Measurements from ENCODE around the gene MYH7B. TPM values are rescaled to one million over a fixed set of nuclear protein-coding genes. Genes with fewer than 3 reads are reported as not detected.

MYH7B gene
- total RNA-seq, 2 experiments from 2014 or later, result 0.04 to 0.27 TPM

DNA sequence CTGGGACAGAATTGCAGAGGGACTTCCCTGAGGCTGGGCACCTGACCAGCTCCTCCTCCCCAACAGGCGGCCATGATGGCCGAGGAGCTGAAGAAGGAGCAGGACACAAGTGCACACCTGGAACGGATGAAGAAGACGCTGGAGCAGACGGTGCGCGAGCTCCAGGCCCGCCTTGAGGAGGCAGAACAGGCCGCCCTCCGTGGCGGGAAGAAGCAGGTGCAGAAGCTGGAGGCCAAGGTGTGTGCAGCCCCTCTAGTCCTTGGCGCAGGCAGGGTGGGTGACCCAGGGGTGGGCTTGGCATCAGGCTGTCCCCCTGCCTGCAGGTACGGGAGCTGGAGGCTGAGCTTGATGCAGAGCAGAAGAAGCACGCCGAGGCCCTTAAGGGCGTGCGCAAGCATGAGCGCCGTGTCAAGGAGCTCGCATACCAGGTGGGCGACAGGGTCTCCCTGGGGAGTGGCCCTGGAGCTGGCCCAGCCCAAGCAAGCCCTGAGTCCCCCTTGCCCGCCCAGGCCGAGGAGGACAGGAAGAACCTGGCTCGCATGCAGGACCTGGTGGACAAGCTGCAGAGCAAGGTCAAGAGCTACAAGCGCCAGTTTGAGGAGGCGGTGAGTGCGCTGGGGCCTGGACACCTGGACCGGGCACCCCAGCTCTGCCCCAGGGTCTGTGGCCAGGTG, 45.4 kb downstream of the MYH7B start:
- POLR2A ChIA-PET, result no interaction called here
- no peaks in the 10 kb centered on the region for H3K4me1 Mint-ChIP-seq
- H3K4me3 Mint-ChIP-seq, result no peak overlapping the region
- H3K9me3 Mint-ChIP-seq, result no peaks in the 10 kb centered on the region
- DNase-seq, result no peak
- no peaks in the 10 kb centered on the region for H3K27me3 Mint-ChIP-seq
- H3K36me3 Mint-ChIP-seq (ENCODE audit: low read depth), result peaks cover 22% of the 10 kb centered on the region
- H3K27ac Mint-ChIP-seq, result no peak overlapping the region
- CTCF ChIA-PET, result interaction anchor here (0.7 to 3.0 kb wide), 5 partner anchors 10 to 122 kb away, joined by 3 to 11 read pairs (median 4); no protein-coding TSS in a partner anchor

DNA sequence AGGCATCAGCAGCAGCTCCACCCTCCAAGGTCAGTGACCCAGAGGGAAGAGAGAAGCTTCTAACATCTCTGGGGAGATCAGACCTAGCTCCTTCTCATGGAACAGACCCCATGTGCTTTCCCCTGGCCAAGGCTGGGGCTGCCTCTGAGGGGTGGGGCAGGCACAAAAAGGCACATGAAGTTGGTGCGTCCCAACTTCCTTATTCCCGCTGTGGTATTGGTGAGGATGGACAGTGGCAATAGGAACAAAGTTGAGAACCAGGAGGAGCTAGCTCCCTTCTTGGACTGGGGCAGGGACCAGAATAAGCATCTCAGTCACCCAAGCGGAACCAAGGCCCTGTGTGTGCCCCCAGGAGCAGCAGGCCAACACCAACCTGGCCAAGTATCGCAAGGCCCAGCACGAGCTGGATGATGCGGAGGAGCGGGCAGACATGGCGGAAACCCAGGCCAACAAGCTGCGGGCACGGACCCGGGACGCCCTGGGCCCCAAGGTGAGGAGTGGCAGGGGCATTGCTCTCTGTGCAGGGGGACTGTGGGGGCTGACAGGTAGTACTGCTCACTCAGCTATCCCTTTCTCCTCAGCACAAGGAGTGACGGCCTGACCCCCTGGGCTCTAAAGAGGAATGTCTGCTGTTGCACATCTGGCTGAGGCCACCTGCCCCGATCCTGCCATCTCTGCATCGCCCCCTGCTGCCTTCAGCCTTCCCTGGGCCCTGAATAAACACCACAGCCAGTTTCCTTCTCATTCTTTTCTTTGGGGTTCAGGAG, 46.1 kb downstream of the MYH7B start:
- H3K36me3 Mint-ChIP-seq (ENCODE audit: low read depth), result peaks cover 22% of the 10 kb centered on the region
- H3K9me3 Mint-ChIP-seq, result no peaks in the 10 kb centered on the region
- no peak overlapping the region for H3K4me3 Mint-ChIP-seq
- no peaks in the 10 kb centered on the region for H3K4me1 Mint-ChIP-seq
- peak; percentile 15 for DNase-seq
- H3K27me3 Mint-ChIP-seq, result no peaks in the 10 kb centered on the region
- ChIA-PET POLR2A (no interaction called here), CTCF (interaction anchor here (0.7 to 3.0 kb wide), 5 partner anchors 10 to 121 kb away, joined by 3 to 11 read pairs (median 3); no protein-coding TSS in a partner anchor)
- H3K27ac Mint-ChIP-seq, result no peak overlapping the region

GRCh38 chr20:35002426-35003210, 47.0 kb downstream of the MYH7B start:
- H3K36me3 Mint-ChIP-seq (ENCODE audit: low read depth), result peaks cover 23% of the 10 kb centered on the region
- CTCF ChIA-PET, result interaction anchor here (1.2 to 3.0 kb wide), 2 partner anchors 9 to 17 kb away, joined by 3 to 11 read pairs; no protein-coding TSS in a partner anchor
- H3K4me1 Mint-ChIP-seq, result no peaks in the 10 kb centered on the region
- DNase-seq, result no peak
- no peaks in the 10 kb centered on the region for H3K27me3 Mint-ChIP-seq
- POLR2A ChIA-PET, result no interaction called here
- H3K9me3 Mint-ChIP-seq, result no peaks in the 10 kb centered on the region
- no peak overlapping the region for H3K4me3 Mint-ChIP-seq
- H3K27ac Mint-ChIP-seq, result peak overlapping the region; percentile 31

DNA sequence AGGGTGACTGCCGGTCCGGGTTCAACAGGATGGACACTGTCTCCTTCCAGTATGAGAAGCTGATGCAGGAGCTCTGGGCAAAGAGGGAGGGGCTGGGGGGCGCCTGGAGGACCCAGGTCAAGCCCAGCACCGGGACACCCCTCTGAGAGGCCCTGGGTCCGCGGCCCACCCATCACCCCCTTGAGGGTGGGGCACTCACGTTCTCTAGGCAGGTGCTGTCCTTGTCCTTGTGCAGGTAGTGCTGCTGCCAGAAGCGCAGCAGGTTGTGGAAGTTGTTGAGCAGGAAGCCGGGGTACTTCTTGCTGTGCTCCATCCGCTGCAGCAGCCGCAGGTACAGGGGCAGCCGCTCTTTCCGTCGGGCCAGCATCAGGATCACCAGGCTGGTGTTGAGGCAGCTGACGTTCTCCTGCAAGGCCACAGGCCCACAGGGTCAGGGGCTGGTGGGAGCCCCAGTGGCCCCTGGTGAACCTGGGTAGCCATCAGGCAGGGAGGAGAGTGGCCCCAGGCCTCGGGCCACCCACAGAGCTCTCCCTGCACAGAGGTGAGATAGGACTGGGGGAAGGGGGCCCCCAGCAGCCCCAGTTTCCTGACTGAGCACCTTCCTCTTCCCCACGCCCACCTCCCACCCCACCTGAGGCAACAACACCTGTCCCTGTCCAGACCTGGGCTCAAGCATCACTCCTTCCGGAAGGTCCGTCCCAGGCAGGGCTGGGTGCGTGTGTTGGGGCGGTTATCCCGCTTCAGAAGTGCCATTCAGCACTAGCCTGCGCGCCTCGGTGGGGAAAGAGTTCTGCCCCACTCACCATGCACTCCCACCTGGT, 47.8 kb downstream of the MYH7B start:
- CTCF ChIA-PET, result interaction anchor here (1.2 to 3.0 kb wide), 2 partner anchors 8 to 18 kb away, joined by 3 to 11 read pairs; no protein-coding TSS in a partner anchor

GRCh38 chr20:35004051-35004725, 48.5 kb downstream of the MYH7B start:
- ChIA-PET POLR2A (no interaction called here), CTCF (no interaction called here)
- Mint-ChIP-seq H3K4me1 (no peaks in the 10 kb centered on the region), H3K27ac (no peak overlapping the region), H3K27me3 (no peaks in the 10 kb centered on the region), H3K9me3 (no peaks in the 10 kb centered on the region), H3K4me3 (no peak overlapping the region), H3K36me3 (ENCODE audit: low read depth) (peaks cover 29% of the 10 kb centered on the region)
- DNase-seq, result no peak

More for the DNA sequence above, 47.8 kb downstream of the MYH7B start:
- Mint-ChIP-seq H3K36me3 (ENCODE audit: low read depth) (peaks cover 28% of the 10 kb centered on the region), H3K4me3 (no peak overlapping the region), H3K4me1 (no peaks in the 10 kb centered on the region), H3K27ac (no peak overlapping the region), H3K27me3 (no peaks in the 10 kb centered on the region), H3K9me3 (no peaks in the 10 kb centered on the region)
- POLR2A ChIA-PET, result no interaction called here
- no peak for DNase-seq

GRCh38 chr20:35004749-35005462, 49.2 kb downstream of the MYH7B start:
- ChIA-PET POLR2A (no interaction called here), CTCF (interaction anchor here (0.9 kb wide), 1 partner anchor 11 kb away, joined by 3 read pairs; no protein-coding TSS in a partner anchor)
- H3K36me3 Mint-ChIP-seq (ENCODE audit: low read depth), result peaks cover 33% of the 10 kb centered on the region
- no peaks in the 10 kb centered on the region for H3K9me3 Mint-ChIP-seq
- no peak overlapping the region for H3K4me3 Mint-ChIP-seq
- H3K27ac Mint-ChIP-seq, result no peak overlapping the region
- H3K4me1 Mint-ChIP-seq, result no peaks in the 10 kb centered on the region
- no peak for DNase-seq
- no peaks in the 10 kb centered on the region for H3K27me3 Mint-ChIP-seq

Small RNAs within 50 kb of the gene (microRNA-seq; reads per million reads assigned to microRNA genes)
- gene MIR499A (ENCODE audit: borderline microRNAs expressed, borderline replicate concordance) (not detected), gene MIR499B (ENCODE audit: borderline microRNAs expressed, borderline replicate concordance) (not detected)

Other genes starting within 250 kb of the MYH7B start
- 10 to 100 TPM; 32.3 to 35.0 TPM for gene NCOA6, start 130.2 kb upstream of the MYH7B start, total RNA-seq
- 1 to 10 TPM; 5.7 to 7.2 TPM for gene GGT7, start 83.0 kb upstream of the MYH7B start, total RNA-seq
- 10 to 100 TPM; 33.0 to 36.1 TPM for gene ACSS2, start 79.3 kb upstream of the MYH7B start, total RNA-seq
- 10 to 100 TPM; 48.7 to 49.1 TPM for gene GSS, start 62 bp upstream of the MYH7B start, total RNA-seq
- gene TRPC4AP, start 136.9 kb downstream of the MYH7B start, total RNA-seq, result 10 to 100 TPM; 48.8 to 49.4 TPM
- gene EDEM2, start 191.5 kb downstream of the MYH7B start, total RNA-seq, result 10 to 100 TPM; 22.8 to 25.0 TPM
- gene PROCR, start 216.2 kb downstream of the MYH7B start, total RNA-seq, result under 1 TPM; 0.35 to 0.50 TPM

Measured in activated CD4-positive, alpha-beta T cell treated with anti-CD3 and anti-CD28 coated beads, Interleukin-2, amount 10 ng/mL, durations not matched to agents 7 days and 5 days (primary cell).